ENCODE results near the gene HDGF.

Gene HDGF

GRCh38 chr1:156751451-156751756 is at the start of gene HDGF:
TSS of gene HDGF (minus strand) at chr1:156751675. CDS start at chr1:156751429, 246 bp downstream.
- in situ Hi-C loops (cut with HindIII; ENCODE audit: low sequenced_read_pairs): no loop called here
- TF ChIP-seq CTCF (IDR thresholded peaks at IDR 0.05; ENCODE audit: low read depth, low read length): no peak
- no peak for DNase-seq (ENCODE audit: low read depth, low spot score)

GRCh38 chr1:156797212-156797871 is 45.9 kb upstream of the HDGF start:
- in situ Hi-C loops (cut with HindIII; ENCODE audit: low sequenced_read_pairs): no loop called here
- DNase-seq (ENCODE audit: low read depth, low spot score): peak; percentile 55
- no peak overlapping the region for H3K4me3 ChIP-seq (ENCODE audit: low read depth, low read length)
- TF ChIP-seq CTCF (IDR thresholded peaks at IDR 0.05; ENCODE audit: low read depth, low read length): peak; percentile 86

More at GRCh38 chr1:156751451-156751756, at the start of gene HDGF:
- peak within 1 kb of the TSS; percentile 83 for H3K4me3 ChIP-seq (ENCODE audit: low read depth, low read length)

- no peak overlapping the region for H3K4me3 ChIP-seq (ENCODE audit: low read depth, low read length)
- in situ Hi-C loops (cut with HindIII; ENCODE audit: low sequenced_read_pairs): no loop called here
- no peak for DNase-seq (ENCODE audit: low read depth, low spot score)
- TF ChIP-seq CTCF (IDR thresholded peaks at IDR 0.05; ENCODE audit: low read depth, low read length): no peak
These were observed 45.0 kb upstream of the HDGF start for GRCh38 chr1:156796340-156797097.

- DNase-seq (ENCODE audit: low read depth, low spot score): peak; percentile 64
- in situ Hi-C loops (cut with HindIII; ENCODE audit: low sequenced_read_pairs): no loop called here
- H3K4me3 ChIP-seq (ENCODE audit: low read depth, low read length): no peak overlapping the region
- no peak for TF ChIP-seq CTCF (IDR thresholded peaks at IDR 0.05; ENCODE audit: low read depth, low read length)
These were observed 44.3 kb upstream of the HDGF start for GRCh38 chr1:156795787-156796186.

- no peak overlapping the region for H3K4me3 ChIP-seq (ENCODE audit: low read depth, low read length)
- TF ChIP-seq CTCF (IDR thresholded peaks at IDR 0.05; ENCODE audit: low read depth, low read length): no peak
- DNase-seq (ENCODE audit: low read depth, low spot score): no peak
- in situ Hi-C loops (cut with HindIII; ENCODE audit: low sequenced_read_pairs): no loop called here
These were observed 43.9 kb upstream of the HDGF start for GRCh38 chr1:156795374-156795733.

- no peak for TF ChIP-seq CTCF (IDR thresholded peaks at IDR 0.05; ENCODE audit: low read depth, low read length)
- H3K4me3 ChIP-seq (ENCODE audit: low read depth, low read length): no peak overlapping the region
- in situ Hi-C loops (cut with HindIII; ENCODE audit: low sequenced_read_pairs): no loop called here
- no peak for DNase-seq (ENCODE audit: low read depth, low spot score)
These were observed 43.3 kb upstream of the HDGF start for GRCh38 chr1:156794506-156795373.

Data from astrocyte of the spinal cord (primary cell).